ENCODE results near the gene NCK2.

DNA sequence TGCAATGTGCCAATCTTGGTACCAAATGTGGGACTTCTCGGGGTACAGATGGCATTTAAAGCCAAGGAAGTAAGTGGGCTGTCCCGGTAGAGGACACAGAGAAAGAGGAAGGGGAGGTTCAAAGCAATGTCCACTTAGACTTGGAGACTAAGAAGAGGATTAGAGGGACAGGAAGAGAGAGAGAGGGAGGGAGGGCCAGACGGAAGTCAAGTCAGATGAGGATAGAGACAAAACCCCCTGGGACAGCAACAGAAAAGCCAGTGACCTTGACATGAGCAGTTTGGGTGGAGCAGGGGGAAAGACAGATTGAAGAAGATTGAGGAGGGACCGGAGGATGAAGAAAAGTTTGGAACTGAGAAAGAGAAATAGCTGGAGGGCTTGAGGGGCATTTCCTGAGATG is 164.5 kb downstream of the NCK2 start:
- TF ChIP-seq, protein P1, sequence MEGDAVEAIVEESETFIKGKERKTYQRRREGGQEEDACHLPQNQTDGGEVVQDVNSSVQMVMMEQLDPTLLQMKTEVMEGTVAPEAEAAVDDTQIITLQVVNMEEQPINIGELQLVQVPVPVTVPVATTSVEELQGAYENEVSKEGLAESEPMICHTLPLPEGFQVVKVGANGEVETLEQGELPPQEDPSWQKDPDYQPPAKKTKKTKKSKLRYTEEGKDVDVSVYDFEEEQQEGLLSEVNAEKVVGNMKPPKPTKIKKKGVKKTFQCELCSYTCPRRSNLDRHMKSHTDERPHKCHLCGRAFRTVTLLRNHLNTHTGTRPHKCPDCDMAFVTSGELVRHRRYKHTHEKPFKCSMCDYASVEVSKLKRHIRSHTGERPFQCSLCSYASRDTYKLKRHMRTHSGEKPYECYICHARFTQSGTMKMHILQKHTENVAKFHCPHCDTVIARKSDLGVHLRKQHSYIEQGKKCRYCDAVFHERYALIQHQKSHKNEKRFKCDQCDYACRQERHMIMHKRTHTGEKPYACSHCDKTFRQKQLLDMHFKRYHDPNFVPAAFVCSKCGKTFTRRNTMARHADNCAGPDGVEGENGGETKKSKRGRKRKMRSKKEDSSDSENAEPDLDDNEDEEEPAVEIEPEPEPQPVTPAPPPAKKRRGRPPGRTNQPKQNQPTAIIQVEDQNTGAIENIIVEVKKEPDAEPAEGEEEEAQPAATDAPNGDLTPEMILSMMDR (conservative IDR thresholded peaks at IDR 0.05; ENCODE audit: low read depth, low read length) = no peak
- TF ChIP-seq EZH2 (IDR thresholded peaks at IDR 0.05; ENCODE audit: borderline replicate concordance, low read depth, low read length, poor library complexity, severe bottlenecking) = no peak

Data from A673 (cell line).